GM12878 (cell line): ENCODE results near the gene EED. TPM values are rescaled to one million over a fixed set of nuclear protein-coding genes. Genes with fewer than 3 reads are reported as not detected.

Experiments used
- ATAC-seq: fragments of 200-7000 bp; cut with Tn5 transposase; 3 replicates; pipeline ENCODE4 v1.9.1; 2020; ENCODE audit warnings: mild to moderate bottlenecking, moderate library complexity
- BruUV-seq: library from RNA; stranded (reverse); fragments of 400-500 nt; replicated peaks from 2 replicates; lab custom pipeline; 2021; lab: Mats Ljungman, UMichigan
- CTCF ChIA-PET: fragments of 300-600 bp; sonication (Branson Sonifier 250); formaldehyde crosslinking; extraction: SDS; loops from one replicate; lab custom pipeline; 2021; ENCODE audit warnings: inconsistent platforms; lab: Yijun Ruan, JAX
- POLR2A ChIA-PET: fragments of 350-600 bp; formaldehyde crosslinking; extraction: SDS; loops from one replicate; lab custom pipeline; 2021; ENCODE audit warnings: inconsistent platforms; lab: Charles Lee
- RAD21 ChIA-PET: fragments of 300-600 bp; sonication (Branson Sonifier 250); formaldehyde crosslinking; loops from one replicate; lab custom pipeline; 2023; ENCODE audit warnings: antibody characterized with exemption; ENCODE audit not compliant: unreplicated experiment; lab: Charles Lee
- SMC1A ChIA-PET: fragments of 300-600 bp; sonication (Branson Sonifier 250); formaldehyde crosslinking; loops from one replicate; lab custom pipeline; 2023; ENCODE audit not compliant: unreplicated experiment, uncharacterized antibody; lab: Charles Lee
- DNase-seq: peaks from one replicate; pipeline ENCODE4 v3.0.0-alpha.2; 2011; ENCODE audit warnings: low read depth, low spot score
- FAIRE-seq: peaks from 3 replicates; lab custom pipeline; 2011; peaks lifted over from hg19 to GRCh38; lab: Jason Lieb, UNC
- H2AFZ ChIP-seq: 2 replicates; pipeline ENCODE4 v1.6.0; 2011; ENCODE audit warnings: low read depth, low read length, control low read depth; ENCODE audit not compliant: control insufficient read depth
- H3K27ac ChIP-seq: 2 replicates; pipeline ENCODE4 v1.5.1; 2011; ENCODE audit warnings: control low read depth; ENCODE audit not compliant: control insufficient read depth, insufficient read depth
- H3K27me3 ChIP-seq, 2 experiments: replicated peaks in 1 of 2; 2 replicates each; pipeline versions ENCODE4 v1.6.0 to v1.6.1; 2011; ENCODE audit warnings: low read length in 1 of 2; ENCODE audit not compliant: control insufficient read depth in 2 of 2, insufficient read depth in 2 of 2
- H3K36me3 ChIP-seq, 2 experiments: 2 replicates each; pipeline ENCODE4 v1.5.1; 2011; ENCODE audit warnings: low read length in 1 of 2; ENCODE audit not compliant: control insufficient read depth in 2 of 2, insufficient read depth in 2 of 2
- H3K4me1 ChIP-seq: 2 replicates; pipeline ENCODE4 v1.6.1; 2011; ENCODE audit warnings: mild to moderate bottlenecking, low read length, moderate library complexity, mixed read lengths; ENCODE audit not compliant: control insufficient read depth, insufficient read depth
- H3K4me2 ChIP-seq: 2 replicates; pipeline ENCODE4 v1.6.0; 2011; ENCODE audit warnings: control low read depth; ENCODE audit not compliant: control insufficient read depth, insufficient read depth
- H3K4me3 ChIP-seq: fragments of 200-600 bp; sonication (generic); 2 replicates; pipeline ENCODE4 v1.5.1; 2016
- H3K79me2 ChIP-seq: 2 replicates; pipeline ENCODE4 v1.6.0; 2011; ENCODE audit warnings: low read length; ENCODE audit not compliant: control insufficient read depth, insufficient read depth
- H3K9ac ChIP-seq: 2 replicates; pipeline ENCODE4 v1.8.0; 2011; ENCODE audit warnings: low read length, control low read depth, mixed read lengths; ENCODE audit not compliant: control insufficient read depth, insufficient read depth
- H3K9me3 ChIP-seq: replicated peaks from 3 replicates; pipeline ENCODE4 v1.5.1; 2011; ENCODE audit warnings: mild to moderate bottlenecking, low read length; ENCODE audit not compliant: control insufficient read depth, insufficient read depth
- H4K20me1 ChIP-seq: 2 replicates; pipeline ENCODE4 v1.6.0; 2011; ENCODE audit not compliant: control insufficient read depth, insufficient read depth
- CBFB ChIP-seq: IDR thresholded peaks from 2 replicates; pipeline ENCODE4 v1.6.1; 2016; ENCODE audit warnings: antibody characterized with exemption, low read depth
- CHD1 ChIP-seq: IDR thresholded peaks from 2 replicates; pipeline ENCODE4 v1.6.1; 2012; ENCODE audit warnings: low read depth, low read length, improper control_type of control experiment
- EGR1 ChIP-seq, 2 experiments: IDR thresholded peaks; 1 replicate in 1 of 2; 2 replicates in 1 of 2; pipeline ENCODE4 v1.6.1; 2011 to 2012; ENCODE audit warnings: low read depth in 2 of 2, low read length in 2 of 2, borderline replicate concordance in 1 of 2, mild to moderate bottlenecking in 1 of 2, moderate library complexity in 1 of 2
- MTA3 ChIP-seq: IDR thresholded peaks from 2 replicates; pipeline ENCODE4 v1.6.1; 2012; ENCODE audit warnings: low read length, inconsistent platforms, borderline replicate concordance
- STAT3 ChIP-seq: IDR thresholded peaks from 2 replicates; pipeline ENCODE4 v1.6.1; 2011; ENCODE audit warnings: low read depth, low read length, improper control_type of control experiment
- SUPT20H ChIP-seq: IDR thresholded peaks from 2 replicates; pipeline ENCODE4 v1.6.1; 2011; ENCODE audit warnings: low read depth, mild to moderate bottlenecking, low read length, moderate library complexity, borderline replicate concordance; ENCODE audit not compliant: control insufficient read depth
- WGBS: methylation state at CpG from one replicate; pipeline ENCODE4 v1.1.6; 2016; ENCODE audit warnings: low lambda C conversion rate; ENCODE audit not compliant: insufficient replicate concordance, insufficient coverage; ENCODE audit errors: missing lambda C conversion rate; 5-methylcytosine and 5-hydroxymethylcytosine counted together
- in situ Hi-C: fragments of 300-500 bp; cut with MboI; formaldehyde crosslinking; loops from 9 replicates; pipeline ENCODE4 v1.14.3; 2018; ENCODE audit warnings: mixed read lengths
- intact Hi-C: fragments of 100-400 bp; cut with micrococcal nuclease; formaldehyde crosslinking; loops from one replicate; pipeline ENCODE4 v1.14.2; 2022; ENCODE audit not compliant: unreplicated experiment
- polyA plus RNA-seq, 11 experiments: library from polyadenylated mRNA; depleted of rRNA in 4 of 11; unstranded in 6 of 11; stranded (reverse) in 5 of 11; fragments of >200 nt; fragmentation: Nextera tagmentation in 4 of 11; fragmentation: Illumina TruSeq in 1 of 11; extraction: Ambion mirVana in 4 of 11; extraction: Trizol in 1 of 11; gene quantifications; 1 replicate in 1 of 11; 2 replicates in 10 of 11; pipeline versions ENCODE4 v1.2.1 to v1.2.3, GENCODE V29; 2011 to 2016; ENCODE audit warnings: inconsistent platforms in 2 of 11, missing spikeins in 2 of 11, low read depth in 1 of 11
- total RNA-seq, 4 experiments: library from RNA; depleted of rRNA in 3 of 4; stranded (reverse); fragments of >200 nt in 3 of 4; fragmentation: Illumina TruSeq in 1 of 4; extraction: Trizol in 1 of 4; gene quantifications; 2 replicates each; pipeline versions ENCODE4 v1.2.1 to v1.2.3, GENCODE V29; 2013 to 2021
- TF ChIP-seq, protein P1 (sequence below): fragments of 450-650 bp; IDR thresholded peaks from 2 replicates; pipeline ENCODE4 v1.6.1; 2016; ENCODE audit warnings: mild to moderate bottlenecking
- TF ChIP-seq, protein P2 (sequence below): IDR thresholded peaks from 2 replicates; pipeline ENCODE4 v1.6.1; 2012; ENCODE audit warnings: mild to moderate bottlenecking, low read depth, low read length
- TF ChIP-seq, protein P3 (sequence below): fragments of 450-650 bp; IDR thresholded peaks from 2 replicates; pipeline ENCODE4 v1.6.1; 2017; ENCODE audit warnings: mild to moderate bottlenecking, low read depth, inconsistent platforms; ENCODE audit not compliant: poor library complexity, severe bottlenecking
- TF ChIP-seq, protein P4 (sequence below): IDR thresholded peaks from 2 replicates; pipeline ENCODE4 v1.6.1; 2011; ENCODE audit warnings: mild to moderate bottlenecking, low read depth, low read length, moderate library complexity; ENCODE audit not compliant: insufficient replicate concordance

Gene EED
- total and polyA plus RNA-seq, 10 of the 15 experiments (the other 5 are each of a cell fraction or from before 2014, with no cell fraction given): 41.5 to 140 (median 72.2) TPM

DNA sequence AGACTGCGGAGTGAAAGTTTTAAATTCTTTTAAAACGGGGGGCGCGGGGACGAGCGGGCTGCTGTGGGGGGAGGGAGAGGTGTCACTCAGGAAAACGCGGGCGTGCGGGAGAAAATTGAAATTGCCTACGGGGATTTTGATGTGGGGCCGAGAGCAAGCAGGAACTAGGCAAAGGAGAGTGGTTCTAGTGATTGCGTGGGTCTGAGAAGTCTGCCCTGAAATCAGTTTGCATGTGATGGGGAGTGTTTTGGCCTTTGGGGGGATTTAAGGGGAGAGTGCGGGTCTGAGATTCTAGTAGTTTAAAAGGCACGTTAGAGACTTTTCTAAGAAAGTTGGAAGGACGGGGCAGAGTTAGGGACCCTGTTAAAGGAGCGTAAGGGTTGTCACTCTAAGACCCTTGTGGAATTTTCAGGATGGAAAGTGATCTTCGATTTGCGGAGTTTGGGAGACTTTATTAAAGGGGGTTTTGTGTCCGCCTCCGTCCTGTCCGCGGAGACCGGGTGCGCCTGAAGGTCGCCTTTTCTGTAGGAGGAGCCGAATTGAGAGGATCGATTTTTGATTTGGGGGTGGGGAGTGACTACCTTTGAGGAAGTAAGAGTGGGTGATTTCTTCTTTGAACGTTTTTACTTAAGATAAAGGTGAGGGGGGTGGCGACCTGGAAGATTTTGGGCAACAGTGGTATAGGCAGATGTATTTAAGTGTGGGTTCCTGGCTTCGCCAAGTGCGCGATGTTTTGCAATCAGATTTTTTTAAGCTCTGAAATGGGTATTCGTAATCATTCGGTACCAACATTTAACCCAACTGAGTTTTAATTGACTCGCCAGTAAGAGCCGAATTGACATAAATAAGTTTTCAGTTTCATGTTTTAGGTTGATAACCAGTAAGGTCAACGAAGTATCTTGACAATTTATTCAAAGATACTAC, 1.1 kb downstream of the EED start:
- no peak for DNase-seq
- TSS peak; percentile 54 for BruUV-seq
- peak overlapping the region; percentile 78 for H3K4me2 ChIP-seq
- no peaks in the 10 kb centered on the region for H3K9me3 ChIP-seq
- peak overlapping the region; percentile 81 for H3K4me3 ChIP-seq
- H3K36me3 ChIP-seq: peaks cover 0 to 5% of the 10 kb centered on the region in 2 experiments; a peak in 2 of 4 replicates
- peak overlapping the region; percentile 95 for H3K9ac ChIP-seq
- CTCF ChIA-PET: interaction anchor here (0.7 to 1.9 kb wide), 6 partner anchors 8 to 179 kb away, joined by 3 to 7 read pairs (median 4); no protein-coding TSS in a partner anchor
- H4K20me1 ChIP-seq: no peaks in the 10 kb centered on the region; the same call in 1 of the 2 replicates
- no peak for FAIRE-seq
- SMC1A ChIA-PET: interaction anchor here (0.7 to 3.7 kb wide), 20 partner anchors 10 to 299 kb away, joined by 3 to 18 read pairs (median 4); no protein-coding TSS in a partner anchor
- POLR2A ChIA-PET: interaction anchor here (0.9 to 3.1 kb wide), 6 partner anchors 26 to 175 kb away, joined by 3 to 11 read pairs (median 4); partner anchors contain the start of gene HIKESHI
- intact Hi-C loops: loop anchor here (1.0 to 2.0 kb wide), 4 partner anchors 26 to 203 kb away; partner anchors contain the start of gene PICALM
- no peaks in the 10 kb centered on the region for H3K27me3 ChIP-seq
- peak overlapping the region; percentile 99 for H2AFZ ChIP-seq
- 2% methylated on average over 37 of the region's 38 CpGs for WGBS
- RAD21 ChIA-PET: interaction anchor here (0.7 to 2.6 kb wide), 11 partner anchors 10 to 178 kb away, joined by 3 to 10 read pairs (median 4); partner anchors contain the start of gene PICALM
- H3K79me2 ChIP-seq: peaks cover 59% of the 10 kb centered on the region
- H3K27ac ChIP-seq: peak overlapping the region; percentile 98
- ATAC-seq: peak; percentile 22
- in situ Hi-C loops: no loop called here
- peaks cover 15% of the 10 kb centered on the region for H3K4me1 ChIP-seq
- TF ChIP-seq, protein P1, sequence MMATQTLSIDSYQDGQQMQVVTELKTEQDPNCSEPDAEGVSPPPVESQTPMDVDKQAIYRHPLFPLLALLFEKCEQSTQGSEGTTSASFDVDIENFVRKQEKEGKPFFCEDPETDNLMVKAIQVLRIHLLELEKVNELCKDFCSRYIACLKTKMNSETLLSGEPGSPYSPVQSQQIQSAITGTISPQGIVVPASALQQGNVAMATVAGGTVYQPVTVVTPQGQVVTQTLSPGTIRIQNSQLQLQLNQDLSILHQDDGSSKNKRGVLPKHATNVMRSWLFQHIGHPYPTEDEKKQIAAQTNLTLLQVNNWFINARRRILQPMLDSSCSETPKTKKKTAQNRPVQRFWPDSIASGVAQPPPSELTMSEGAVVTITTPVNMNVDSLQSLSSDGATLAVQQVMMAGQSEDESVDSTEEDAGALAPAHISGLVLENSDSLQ: peak; percentile 88
- peak; percentile 83; the same call in 1 of the 2 replicates for TF ChIP-seq CHD1
- TF ChIP-seq, protein P2, sequence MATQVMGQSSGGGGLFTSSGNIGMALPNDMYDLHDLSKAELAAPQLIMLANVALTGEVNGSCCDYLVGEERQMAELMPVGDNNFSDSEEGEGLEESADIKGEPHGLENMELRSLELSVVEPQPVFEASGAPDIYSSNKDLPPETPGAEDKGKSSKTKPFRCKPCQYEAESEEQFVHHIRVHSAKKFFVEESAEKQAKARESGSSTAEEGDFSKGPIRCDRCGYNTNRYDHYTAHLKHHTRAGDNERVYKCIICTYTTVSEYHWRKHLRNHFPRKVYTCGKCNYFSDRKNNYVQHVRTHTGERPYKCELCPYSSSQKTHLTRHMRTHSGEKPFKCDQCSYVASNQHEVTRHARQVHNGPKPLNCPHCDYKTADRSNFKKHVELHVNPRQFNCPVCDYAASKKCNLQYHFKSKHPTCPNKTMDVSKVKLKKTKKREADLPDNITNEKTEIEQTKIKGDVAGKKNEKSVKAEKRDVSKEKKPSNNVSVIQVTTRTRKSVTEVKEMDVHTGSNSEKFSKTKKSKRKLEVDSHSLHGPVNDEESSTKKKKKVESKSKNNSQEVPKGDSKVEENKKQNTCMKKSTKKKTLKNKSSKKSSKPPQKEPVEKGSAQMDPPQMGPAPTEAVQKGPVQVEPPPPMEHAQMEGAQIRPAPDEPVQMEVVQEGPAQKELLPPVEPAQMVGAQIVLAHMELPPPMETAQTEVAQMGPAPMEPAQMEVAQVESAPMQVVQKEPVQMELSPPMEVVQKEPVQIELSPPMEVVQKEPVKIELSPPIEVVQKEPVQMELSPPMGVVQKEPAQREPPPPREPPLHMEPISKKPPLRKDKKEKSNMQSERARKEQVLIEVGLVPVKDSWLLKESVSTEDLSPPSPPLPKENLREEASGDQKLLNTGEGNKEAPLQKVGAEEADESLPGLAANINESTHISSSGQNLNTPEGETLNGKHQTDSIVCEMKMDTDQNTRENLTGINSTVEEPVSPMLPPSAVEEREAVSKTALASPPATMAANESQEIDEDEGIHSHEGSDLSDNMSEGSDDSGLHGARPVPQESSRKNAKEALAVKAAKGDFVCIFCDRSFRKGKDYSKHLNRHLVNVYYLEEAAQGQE: 0 out of 2 replicates have a peak, but pooled peaks have one; percentile 4
- TF ChIP-seq, protein P3, sequence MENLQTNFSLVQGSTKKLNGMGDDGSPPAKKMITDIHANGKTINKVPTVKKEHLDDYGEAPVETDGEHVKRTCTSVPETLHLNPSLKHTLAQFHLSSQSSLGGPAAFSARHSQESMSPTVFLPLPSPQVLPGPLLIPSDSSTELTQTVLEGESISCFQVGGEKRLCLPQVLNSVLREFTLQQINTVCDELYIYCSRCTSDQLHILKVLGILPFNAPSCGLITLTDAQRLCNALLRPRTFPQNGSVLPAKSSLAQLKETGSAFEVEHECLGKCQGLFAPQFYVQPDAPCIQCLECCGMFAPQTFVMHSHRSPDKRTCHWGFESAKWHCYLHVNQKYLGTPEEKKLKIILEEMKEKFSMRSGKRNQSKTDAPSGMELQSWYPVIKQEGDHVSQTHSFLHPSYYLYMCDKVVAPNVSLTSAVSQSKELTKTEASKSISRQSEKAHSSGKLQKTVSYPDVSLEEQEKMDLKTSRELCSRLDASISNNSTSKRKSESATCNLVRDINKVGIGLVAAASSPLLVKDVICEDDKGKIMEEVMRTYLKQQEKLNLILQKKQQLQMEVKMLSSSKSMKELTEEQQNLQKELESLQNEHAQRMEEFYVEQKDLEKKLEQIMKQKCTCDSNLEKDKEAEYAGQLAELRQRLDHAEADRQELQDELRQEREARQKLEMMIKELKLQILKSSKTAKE: peak; percentile 13
- TF ChIP-seq STAT3: no peak
- TF ChIP-seq CBFB: 0 out of 2 replicates have a peak, but pooled peaks have one; percentile 17
- TF ChIP-seq MTA3: 0 out of 2 replicates have a peak, but pooled peaks have one; percentile 39
- TF ChIP-seq, protein P4, sequence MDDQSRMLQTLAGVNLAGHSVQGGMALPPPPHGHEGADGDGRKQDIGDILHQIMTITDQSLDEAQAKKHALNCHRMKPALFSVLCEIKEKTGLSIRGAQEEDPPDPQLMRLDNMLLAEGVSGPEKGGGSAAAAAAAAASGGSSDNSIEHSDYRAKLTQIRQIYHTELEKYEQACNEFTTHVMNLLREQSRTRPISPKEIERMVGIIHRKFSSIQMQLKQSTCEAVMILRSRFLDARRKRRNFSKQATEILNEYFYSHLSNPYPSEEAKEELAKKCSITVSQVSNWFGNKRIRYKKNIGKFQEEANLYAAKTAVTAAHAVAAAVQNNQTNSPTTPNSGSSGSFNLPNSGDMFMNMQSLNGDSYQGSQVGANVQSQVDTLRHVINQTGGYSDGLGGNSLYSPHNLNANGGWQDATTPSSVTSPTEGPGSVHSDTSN: peak; percentile 41
- TF ChIP-seq SUPT20H: no peak
- 0 out of 3 replicates have a peak, but pooled peaks of 1 of the 2 experiments have one; percentile 19 for TF ChIP-seq EGR1 (IDR thresholded peaks at IDR 0.05; ENCODE audit: borderline replicate concordance in 1 of 2, low read depth in 2 of 2, low read length in 2 of 2)
